Measurements from ENCODE around the gene TSPAN1. TPM values are rescaled to one million over a fixed set of nuclear protein-coding genes. Genes with fewer than 3 reads are reported as not detected.
A peak's percentile ranks its signal among the peaks of the same experiment; 100 is the strongest.

Gene TSPAN1
- total RNA-seq (2014; rRNA removed), result 2.6 and 2.7 TPM in 2 replicates
- polyA plus RNA-seq (2012), result 4.3 TPM

GRCh38 chr1:46174448-46175231 is at the start of gene TSPAN1:
TSPAN1 (plus strand) TSS chr1:46175087; CDS start chr1:46181108, 6,021 bp downstream.
- peak; percentile 65 for DNase-seq (ENCODE audit: low read depth)

GRCh38 chr1:46128344-46128743 is 46.5 kb upstream of the TSPAN1 start:
- no peak for DNase-seq (ENCODE audit: low read depth)

GRCh38 chr1:46130121-46130520 is 44.8 kb upstream of the TSPAN1 start:
- no peak for DNase-seq (ENCODE audit: low read depth)

- DNase-seq (ENCODE audit: low read depth), result no peak
Measured at GRCh38 chr1:46130606-46131005, 44.3 kb upstream of the TSPAN1 start.

GRCh38 chr1:46131093-46131492 is 43.8 kb upstream of the TSPAN1 start:
- no peak for DNase-seq (ENCODE audit: low read depth)

GRCh38 chr1:46131712-46132528 is 43.0 kb upstream of the TSPAN1 start:
- DNase-seq (ENCODE audit: low read depth), result peak; percentile 47

- DNase-seq (ENCODE audit: low read depth), result peak; percentile 98
Measured at GRCh38 chr1:46132529-46133180, 42.2 kb upstream of the TSPAN1 start, which contains the start of gene PIK3R3. PIK3R3 (minus strand) TSS chr1:46132629; CDS start chr1:46131952, 677 bp downstream.

GRCh38 chr1:46133181-46133658 is 41.7 kb upstream of the TSPAN1 start:
- DNase-seq (ENCODE audit: low read depth), result no peak

GRCh38 chr1:46133781-46134350 is 41.0 kb upstream of the TSPAN1 start:
- no peak for DNase-seq (ENCODE audit: low read depth)

- DNase-seq (ENCODE audit: low read depth), result peak; percentile 76
Measured at GRCh38 chr1:46134660-46135331, 40.1 kb upstream of the TSPAN1 start.

GRCh38 chr1:46136711-46137110 is 38.2 kb upstream of the TSPAN1 start:
- DNase-seq (ENCODE audit: low read depth), result no peak

GRCh38 chr1:46137916-46138315 is 37.0 kb upstream of the TSPAN1 start:
- DNase-seq (ENCODE audit: low read depth), result peak; percentile 68

GRCh38 chr1:46148318-46148717 is 26.6 kb upstream of the TSPAN1 start:
- no peak for DNase-seq (ENCODE audit: low read depth)

GRCh38 chr1:46150085-46150484 is 24.8 kb upstream of the TSPAN1 start:
- no peak for DNase-seq (ENCODE audit: low read depth)

GRCh38 chr1:46152016-46152415 is 22.9 kb upstream of the TSPAN1 start:
- peak; percentile 76 for DNase-seq (ENCODE audit: low read depth)

- no peak for DNase-seq (ENCODE audit: low read depth)
Measured at GRCh38 chr1:46153228-46153627, 21.7 kb upstream of the TSPAN1 start.

GRCh38 chr1:46153732-46154131 is 21.2 kb upstream of the TSPAN1 start:
- peak; percentile 46 for DNase-seq (ENCODE audit: low read depth)

- DNase-seq (ENCODE audit: low read depth), result no peak
Measured at GRCh38 chr1:46157916-46158311, 17.0 kb upstream of the TSPAN1 start.

GRCh38 chr1:46158312-46159281 is 16.3 kb upstream of the TSPAN1 start:
- DNase-seq (ENCODE audit: low read depth), result no peak

GRCh38 chr1:46159516-46159915 is 15.4 kb upstream of the TSPAN1 start:
- DNase-seq (ENCODE audit: low read depth), result no peak

Measured in LHCN-M2 (cell line).